ENCODE results near the gene ECT2. TPM values are rescaled to one million over a fixed set of nuclear protein-coding genes. Genes with fewer than 3 reads are reported as not detected.
A peak's percentile ranks its signal among the peaks of the same experiment; 100 is the strongest.

Gene ECT2
- total RNA-seq, 1 experiment from 2014 or later = 63.9 TPM

DNA sequence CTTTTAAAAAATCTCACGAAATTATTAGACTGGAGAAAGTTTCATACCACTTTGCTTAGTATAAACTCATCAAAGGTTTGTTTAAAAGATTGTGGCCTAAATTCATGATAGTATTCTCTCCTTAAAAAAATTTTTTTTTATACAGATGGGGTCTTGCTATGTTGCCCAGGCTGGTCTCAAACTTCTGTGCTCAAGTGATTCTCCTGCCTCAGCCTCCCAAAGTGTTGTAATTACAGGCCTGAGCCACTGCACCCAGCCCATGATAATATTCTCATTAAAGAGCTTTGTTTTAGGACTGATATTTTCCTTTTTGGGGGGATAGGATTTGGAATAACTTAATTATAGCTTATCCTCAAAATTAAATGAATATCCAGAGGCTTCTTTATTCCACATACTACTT, 19.9 kb downstream of the ECT2 start:
- no TSS peak for BruUV-seq (replicated peaks)
- no peaks in the 10 kb centered on the region for H3K9me3 Mint-ChIP-seq (ENCODE audit: unreplicated experiment)
- CTCF ChIA-PET = interaction anchor here (1.1 to 1.4 kb wide), 3 partner anchors 8 to 104 kb away, joined by 3 read pairs; partner anchors contain the start of gene ECT2
- H3K4me1 Mint-ChIP-seq (ENCODE audit: insufficient read depth, unreplicated experiment) = peaks cover 12% of the 10 kb centered on the region
- no peaks in the 10 kb centered on the region for H3K27me3 Mint-ChIP-seq (ENCODE audit: insufficient read depth, unreplicated experiment)
- intact Hi-C loops (cut with micrococcal nuclease) = no loop called here
- no peak overlapping the region for H3K4me3 Mint-ChIP-seq (ENCODE audit: unreplicated experiment)
- H3K36me3 Mint-ChIP-seq (ENCODE audit: insufficient read depth, unreplicated experiment) = peaks cover 42% of the 10 kb centered on the region
- H3K27ac Mint-ChIP-seq (ENCODE audit: low read depth, unreplicated experiment) = no peak overlapping the region
- TF ChIP-seq, protein P1, sequence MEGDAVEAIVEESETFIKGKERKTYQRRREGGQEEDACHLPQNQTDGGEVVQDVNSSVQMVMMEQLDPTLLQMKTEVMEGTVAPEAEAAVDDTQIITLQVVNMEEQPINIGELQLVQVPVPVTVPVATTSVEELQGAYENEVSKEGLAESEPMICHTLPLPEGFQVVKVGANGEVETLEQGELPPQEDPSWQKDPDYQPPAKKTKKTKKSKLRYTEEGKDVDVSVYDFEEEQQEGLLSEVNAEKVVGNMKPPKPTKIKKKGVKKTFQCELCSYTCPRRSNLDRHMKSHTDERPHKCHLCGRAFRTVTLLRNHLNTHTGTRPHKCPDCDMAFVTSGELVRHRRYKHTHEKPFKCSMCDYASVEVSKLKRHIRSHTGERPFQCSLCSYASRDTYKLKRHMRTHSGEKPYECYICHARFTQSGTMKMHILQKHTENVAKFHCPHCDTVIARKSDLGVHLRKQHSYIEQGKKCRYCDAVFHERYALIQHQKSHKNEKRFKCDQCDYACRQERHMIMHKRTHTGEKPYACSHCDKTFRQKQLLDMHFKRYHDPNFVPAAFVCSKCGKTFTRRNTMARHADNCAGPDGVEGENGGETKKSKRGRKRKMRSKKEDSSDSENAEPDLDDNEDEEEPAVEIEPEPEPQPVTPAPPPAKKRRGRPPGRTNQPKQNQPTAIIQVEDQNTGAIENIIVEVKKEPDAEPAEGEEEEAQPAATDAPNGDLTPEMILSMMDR (IDR thresholded peaks at IDR 0.05; ENCODE audit: unreplicated experiment) = no peak
- DNase-seq (ENCODE audit: unreplicated experiment) = no peak
- POLR2A ChIA-PET = interaction anchor here (0.6 to 0.9 kb wide), 4 partner anchors 21 to 145 kb away, joined by 3 to 4 read pairs (median 3); no protein-coding TSS in a partner anchor

DNA sequence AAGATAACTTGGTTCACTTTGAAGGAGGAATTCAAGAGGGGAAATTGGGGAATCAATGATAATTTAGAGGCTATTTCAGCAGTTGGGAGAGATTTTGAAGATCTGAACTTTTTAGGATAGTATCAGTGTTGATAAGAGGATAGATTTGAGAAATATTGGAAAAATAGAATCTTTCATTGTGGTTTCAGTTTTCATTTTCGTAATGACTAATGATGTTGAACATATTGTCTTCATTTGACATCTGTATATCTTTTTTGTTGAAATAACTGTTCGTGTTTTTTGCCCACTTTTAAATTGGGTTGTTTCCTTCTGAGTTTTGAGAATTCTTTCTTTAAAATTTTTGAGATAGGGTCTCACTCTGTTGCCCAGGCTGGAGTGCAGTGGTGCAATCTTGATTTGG, 21.1 kb downstream of the ECT2 start:
- no peak for DNase-seq (ENCODE audit: unreplicated experiment)
- no peak overlapping the region for H3K27ac Mint-ChIP-seq (ENCODE audit: low read depth, unreplicated experiment)
- H3K4me3 Mint-ChIP-seq (ENCODE audit: unreplicated experiment) = no peak overlapping the region
- H3K27me3 Mint-ChIP-seq (ENCODE audit: insufficient read depth, unreplicated experiment) = no peaks in the 10 kb centered on the region
- H3K36me3 Mint-ChIP-seq (ENCODE audit: insufficient read depth, unreplicated experiment) = peaks cover 51% of the 10 kb centered on the region
- intact Hi-C loops (cut with micrococcal nuclease) = no loop called here
- BruUV-seq (replicated peaks) = no TSS peak
- no peaks in the 10 kb centered on the region for H3K4me1 Mint-ChIP-seq (ENCODE audit: insufficient read depth, unreplicated experiment)
- CTCF ChIA-PET = interaction anchor here (1.2 kb wide), 1 partner anchor 21 kb away, joined by 3 read pairs; the partner anchor contains the start of gene ECT2
- TF ChIP-seq, protein P1 (IDR thresholded peaks at IDR 0.05; ENCODE audit: unreplicated experiment) = no peak
- POLR2A ChIA-PET = interaction anchor here (0.8 to 1.0 kb wide), 2 partner anchors 10 to 14 kb away, joined by 3 read pairs; no protein-coding TSS in a partner anchor
- H3K9me3 Mint-ChIP-seq (ENCODE audit: unreplicated experiment) = no peaks in the 10 kb centered on the region

DNA sequence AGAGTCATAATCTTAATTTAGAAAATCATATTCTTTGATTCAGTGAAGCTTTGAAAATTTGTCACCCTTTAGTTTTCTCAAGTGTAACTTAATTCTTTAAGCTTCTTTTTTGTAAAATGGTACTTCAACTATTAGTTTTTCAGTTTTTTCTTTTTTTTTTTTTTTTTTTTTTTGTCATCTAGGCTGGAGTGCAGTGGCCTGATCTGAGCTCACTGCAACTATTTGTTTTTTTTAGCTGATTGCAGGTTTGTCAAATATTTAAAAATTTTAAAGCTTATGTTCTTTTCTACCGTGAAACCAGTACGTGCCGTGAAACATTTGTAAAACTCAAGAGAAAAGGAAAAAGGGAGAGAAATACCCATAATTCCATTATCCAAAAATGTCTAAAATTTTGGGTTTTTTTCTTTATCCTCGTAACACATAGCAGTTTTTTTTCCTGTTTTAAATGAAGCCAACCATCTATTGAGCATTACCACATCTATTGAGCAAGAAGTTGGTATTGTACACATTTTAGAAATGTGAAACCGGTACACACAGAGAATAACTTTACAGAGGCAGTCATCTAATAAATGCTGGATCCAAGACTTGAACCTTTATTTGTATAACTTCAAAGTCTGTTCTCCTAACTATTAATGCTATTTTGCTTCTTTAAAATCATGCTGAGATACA, 25.7 kb downstream of the ECT2 start:
- TF ChIP-seq, protein P1 (IDR thresholded peaks at IDR 0.05; ENCODE audit: unreplicated experiment) = no peak
- H3K27ac Mint-ChIP-seq (ENCODE audit: low read depth, unreplicated experiment) = no peak overlapping the region
- intact Hi-C loops (cut with micrococcal nuclease) = no loop called here
- no peaks in the 10 kb centered on the region for H3K27me3 Mint-ChIP-seq (ENCODE audit: insufficient read depth, unreplicated experiment)
- no TSS peak for BruUV-seq (replicated peaks)
- H3K4me3 Mint-ChIP-seq (ENCODE audit: unreplicated experiment) = no peak overlapping the region
- ChIA-PET CTCF (interaction anchor here (0.6 kb wide), 2 partner anchors 109 to 152 kb away, joined by 3 read pairs; no protein-coding TSS in a partner anchor), POLR2A (interaction anchor here (1.1 kb wide), 1 partner anchor 14 kb away, joined by 3 read pairs; no protein-coding TSS in a partner anchor)
- no peaks in the 10 kb centered on the region for H3K9me3 Mint-ChIP-seq (ENCODE audit: unreplicated experiment)
- DNase-seq (ENCODE audit: unreplicated experiment) = peak; percentile 5
- H3K36me3 Mint-ChIP-seq (ENCODE audit: insufficient read depth, unreplicated experiment) = peaks cover 38% of the 10 kb centered on the region
- no peaks in the 10 kb centered on the region for H3K4me1 Mint-ChIP-seq (ENCODE audit: insufficient read depth, unreplicated experiment)

DNA sequence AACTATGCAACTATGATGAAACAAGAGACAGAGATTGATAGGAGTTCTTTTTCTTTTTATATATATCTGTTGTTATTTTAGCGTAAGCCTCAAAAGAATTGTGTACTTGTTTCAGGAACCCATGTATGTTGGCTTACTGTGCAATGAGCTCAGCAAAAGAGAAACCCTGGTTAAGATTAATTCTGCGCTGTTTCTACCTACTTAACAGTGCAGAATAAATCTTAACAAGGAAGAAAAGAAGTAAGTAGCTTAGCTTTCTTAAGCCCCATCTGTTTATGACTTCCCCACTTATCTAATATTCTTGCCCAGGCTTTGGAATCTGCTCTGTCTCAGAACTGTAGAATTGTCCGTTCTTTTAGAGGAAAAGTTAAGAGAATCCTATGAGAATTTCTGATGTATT, 27.4 kb downstream of the ECT2 start:
- intact Hi-C loops (cut with micrococcal nuclease) = no loop called here
- ChIA-PET CTCF (interaction anchor here (0.8 to 1.0 kb wide), 2 partner anchors 8 to 27 kb away, joined by 3 read pairs; partner anchors contain the start of gene ECT2), POLR2A (no interaction called here)
- H3K4me1 Mint-ChIP-seq (ENCODE audit: insufficient read depth, unreplicated experiment) = peaks cover 5% of the 10 kb centered on the region
- peaks cover 22% of the 10 kb centered on the region for H3K36me3 Mint-ChIP-seq (ENCODE audit: insufficient read depth, unreplicated experiment)
- no peaks in the 10 kb centered on the region for H3K9me3 Mint-ChIP-seq (ENCODE audit: unreplicated experiment)
- H3K4me3 Mint-ChIP-seq (ENCODE audit: unreplicated experiment) = no peak overlapping the region
- no peaks in the 10 kb centered on the region for H3K27me3 Mint-ChIP-seq (ENCODE audit: insufficient read depth, unreplicated experiment)
- BruUV-seq (replicated peaks) = no TSS peak
- no peak for DNase-seq (ENCODE audit: unreplicated experiment)
- H3K27ac Mint-ChIP-seq (ENCODE audit: low read depth, unreplicated experiment) = no peak overlapping the region
- TF ChIP-seq, protein P1 (IDR thresholded peaks at IDR 0.05; ENCODE audit: unreplicated experiment) = no peak
